GM21360 (cell line): ENCODE measurements around the gene RGL3.
"Not testable (repeated sequence)": the region's sequence is repeated elsewhere in the genome, so short reads cannot be mapped to it uniquely, and the experiment has no call there.

Source experiments
- ATAC-seq: cut with Tn5 transposase; IDR thresholded peaks from one replicate; pipeline ENCODE4 v1.9.1; 2021; ENCODE audit warnings: mild to moderate bottlenecking, moderate library complexity; ENCODE audit not compliant: unreplicated experiment

Gene RGL3

DNA sequence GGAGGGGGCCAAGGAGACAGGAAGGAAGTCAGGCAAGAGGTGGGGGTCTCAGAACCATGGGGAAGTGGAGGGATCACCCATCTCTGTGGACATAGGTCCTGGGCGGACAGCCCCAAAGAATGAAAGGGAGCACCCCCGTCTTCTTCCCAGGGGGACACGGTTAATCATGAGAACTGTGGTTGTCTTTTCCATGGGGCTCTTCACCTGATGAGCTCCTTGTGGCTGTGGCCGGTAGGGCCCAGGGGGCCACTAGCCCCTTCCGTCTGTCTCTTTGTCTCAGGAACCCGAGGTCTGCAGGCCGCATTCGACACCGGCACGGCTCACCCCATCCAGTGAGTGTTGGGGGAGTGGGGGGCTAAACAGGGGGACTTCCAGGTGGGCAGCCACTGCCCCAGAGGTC, 55.2 kb downstream of the RGL3 start:
- ATAC-seq = no peak

- no peak for ATAC-seq
Measured at GRCh38 chr19:11361771-11362731, 57.1 kb downstream of the RGL3 start.

DNA sequence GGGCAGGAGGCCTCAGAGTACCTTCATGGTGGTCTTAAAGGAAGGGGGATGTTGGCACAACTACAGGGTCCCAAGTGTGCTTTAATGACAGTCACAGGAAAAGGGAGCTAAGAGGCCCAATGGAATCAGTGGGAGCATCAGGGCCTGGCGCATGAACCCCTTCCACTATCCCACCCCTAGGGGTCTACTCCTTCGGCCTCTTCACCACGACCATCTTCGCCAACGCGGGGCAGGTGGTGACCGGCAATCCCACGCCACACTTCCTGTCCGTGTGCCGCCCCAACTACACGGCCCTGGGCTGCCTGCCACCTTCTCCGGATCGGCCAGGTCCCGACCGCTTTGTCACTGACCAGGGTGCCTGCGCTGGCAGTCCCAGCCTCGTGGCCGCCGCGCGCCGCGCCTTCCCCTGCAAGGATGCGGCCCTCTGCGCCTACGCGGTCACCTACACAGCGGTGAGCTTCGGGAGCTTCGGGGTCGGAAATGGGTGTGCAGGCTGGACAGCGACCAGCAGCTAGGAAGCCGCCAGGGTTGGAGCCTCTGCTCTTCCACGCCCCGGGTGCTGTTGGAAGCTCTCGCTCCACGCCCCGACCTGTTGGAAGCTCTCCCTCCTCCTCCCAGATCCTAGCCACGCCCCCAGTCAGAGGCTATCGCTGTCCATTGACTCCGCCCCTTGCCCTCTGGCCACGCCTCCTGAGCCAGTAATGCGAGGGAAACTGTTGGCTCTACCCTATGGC, 57.9 kb downstream of the RGL3 start:
- ATAC-seq = no peak

DNA sequence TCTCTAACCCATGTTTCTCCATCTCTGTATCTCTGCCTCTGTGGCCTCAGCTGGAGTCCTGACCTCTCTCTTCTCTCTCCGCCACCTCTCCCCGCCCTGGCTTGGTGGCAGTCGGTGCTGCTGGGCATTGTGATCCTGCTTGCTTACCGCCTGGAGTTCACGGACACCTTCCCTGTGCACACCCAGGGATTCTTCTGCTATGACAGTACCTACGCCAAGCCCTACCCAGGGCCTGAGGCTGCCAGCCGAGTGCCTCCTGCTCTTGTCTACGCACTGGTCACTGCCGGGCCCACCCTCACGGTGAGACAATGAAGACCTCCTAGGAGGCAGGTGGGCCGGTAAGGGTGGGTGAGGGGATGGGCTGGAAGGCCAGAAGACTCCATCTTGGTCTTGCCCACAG, 59.7 kb downstream of the RGL3 start:
- ATAC-seq = no peak

GRCh38 chr19:11356676-11357550, 62.2 kb downstream of the RGL3 start:
- ATAC-seq = no peak

- no peak for ATAC-seq
Measured at GRCh38 chr19:11356074-11356397, 63.1 kb downstream of the RGL3 start.

GRCh38 chr19:11355160-11356073, 63.7 kb downstream of the RGL3 start, which contains the start of gene PLPPR2:
Gene PLPPR2, plus strand, starts transcription at chr19:11355432. Its CDS starts 2,242 bp downstream, at chr19:11357674.
- ATAC-seq = no peak

DNA sequence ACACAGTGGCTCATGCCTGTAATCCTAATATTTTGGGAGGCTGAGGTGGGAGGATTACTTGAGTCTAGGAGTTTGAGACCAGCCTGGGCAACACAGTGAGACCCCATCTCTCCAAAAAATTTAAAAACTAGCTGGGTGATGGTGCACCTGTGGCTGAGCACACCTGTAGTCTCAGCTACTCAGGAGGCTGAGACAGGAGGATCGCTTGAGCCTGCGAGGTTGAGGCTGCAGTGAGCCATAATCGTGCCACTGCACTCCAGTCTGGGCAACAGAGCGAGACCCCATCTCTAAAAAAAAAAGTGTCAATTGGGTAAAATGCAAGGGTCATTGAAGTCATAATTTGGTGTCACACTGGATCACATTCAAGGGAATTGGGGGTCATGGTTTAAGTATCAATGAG, 65.0 kb downstream of the RGL3 start:
- ATAC-seq = not testable (repeated sequence)

- no peak for ATAC-seq
Measured at GRCh38 chr19:11349171-11349570, 69.9 kb downstream of the RGL3 start.

DNA sequence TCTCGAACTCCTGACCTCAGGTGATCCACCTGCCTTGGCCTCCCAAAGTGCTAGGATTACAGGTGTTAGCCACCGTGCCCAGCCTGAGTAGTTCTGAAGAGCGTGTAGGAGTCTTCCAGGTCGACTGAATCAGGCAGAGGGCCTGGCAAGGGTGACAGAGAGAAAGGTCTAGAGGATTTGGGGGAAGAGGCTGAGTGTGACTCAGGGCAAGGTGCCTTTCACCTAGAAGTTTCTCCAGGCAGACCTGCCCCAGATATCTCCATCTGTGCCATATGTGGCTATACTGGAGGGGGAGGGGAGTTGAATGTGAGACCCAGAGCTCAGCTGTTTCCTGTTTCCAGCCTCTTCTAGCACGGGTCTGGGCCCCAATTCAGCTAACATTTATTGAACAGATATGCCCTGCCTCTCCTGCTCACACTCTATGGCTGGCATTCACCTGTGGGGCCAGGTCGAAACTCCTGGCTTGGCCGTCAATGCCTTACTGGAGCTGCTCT, 71.5 kb downstream of the RGL3 start:
- ATAC-seq = no peak

- peak; percentile 84 for ATAC-seq
Measured at GRCh38 chr19:11346104-11346940, 72.8 kb downstream of the RGL3 start, which contains the start of the genes CCDC159 and TMEM205. Gene CCDC159, plus strand, starts transcription at chr19:11346519. Its CDS starts 88 bp downstream, at chr19:11346607. Gene TMEM205, minus strand, starts transcription at chr19:11346268. Its CDS starts 649 bp downstream, at chr19:11345619.

- ATAC-seq = no peak
Measured at GRCh38 chr19:11345122-11345803, 73.9 kb downstream of the RGL3 start.
